Measurements from ENCODE around the gene ACSM3. TPM values are rescaled to one million over a fixed set of nuclear protein-coding genes. Genes with fewer than 3 reads are reported as not detected.
A peak's percentile ranks its signal among the peaks of the same experiment; 100 is the strongest.

ACSM3 gene
- total RNA-seq, 1 experiment from 2014 or later, result 2.3 TPM

DNA sequence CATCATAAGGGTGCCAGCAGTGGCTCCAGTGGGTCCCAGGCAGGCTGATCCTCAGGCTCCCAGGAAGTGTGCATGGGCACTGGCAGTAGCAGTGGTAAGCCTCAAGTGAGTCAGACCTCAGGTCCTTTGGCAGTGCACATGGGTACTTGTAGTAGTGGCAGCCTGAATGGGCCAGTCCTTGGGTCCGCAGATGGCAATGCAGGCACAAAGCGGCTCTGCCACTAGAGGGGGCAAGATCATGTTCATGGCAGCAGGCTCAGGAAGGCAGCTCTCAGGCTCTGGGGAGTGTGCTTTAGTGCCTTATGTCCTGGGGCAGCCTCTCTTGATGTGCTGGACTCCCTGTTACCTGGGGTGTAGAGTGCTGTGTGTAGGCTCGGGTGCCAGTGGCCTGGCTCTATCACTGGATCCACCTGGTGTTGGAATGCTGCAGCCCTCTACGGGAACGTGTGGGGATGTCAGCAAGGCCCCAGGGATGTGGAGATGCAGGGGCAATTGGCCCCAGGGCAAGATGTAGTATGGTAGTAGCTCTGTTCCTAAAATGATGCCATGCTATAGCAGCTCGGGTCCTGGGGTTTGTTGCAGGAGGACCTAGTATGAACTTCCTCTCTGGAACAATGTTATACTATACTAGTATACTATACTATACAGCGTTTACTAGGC is 11.0 kb downstream of the ACSM3 start:
- H3K9me3 Mint-ChIP-seq (ENCODE audit: unreplicated experiment), result peaks cover 8% of the 10 kb centered on the region
- H3K4me3 Mint-ChIP-seq (ENCODE audit: unreplicated experiment), result no peak overlapping the region
- intact Hi-C loops (cut with micrococcal nuclease), result no loop called here
- H3K4me1 Mint-ChIP-seq (ENCODE audit: insufficient read depth, unreplicated experiment), result no peaks in the 10 kb centered on the region
- no peak overlapping the region for H3K27ac Mint-ChIP-seq (ENCODE audit: low read depth, unreplicated experiment)
- TF ChIP-seq, protein P1, sequence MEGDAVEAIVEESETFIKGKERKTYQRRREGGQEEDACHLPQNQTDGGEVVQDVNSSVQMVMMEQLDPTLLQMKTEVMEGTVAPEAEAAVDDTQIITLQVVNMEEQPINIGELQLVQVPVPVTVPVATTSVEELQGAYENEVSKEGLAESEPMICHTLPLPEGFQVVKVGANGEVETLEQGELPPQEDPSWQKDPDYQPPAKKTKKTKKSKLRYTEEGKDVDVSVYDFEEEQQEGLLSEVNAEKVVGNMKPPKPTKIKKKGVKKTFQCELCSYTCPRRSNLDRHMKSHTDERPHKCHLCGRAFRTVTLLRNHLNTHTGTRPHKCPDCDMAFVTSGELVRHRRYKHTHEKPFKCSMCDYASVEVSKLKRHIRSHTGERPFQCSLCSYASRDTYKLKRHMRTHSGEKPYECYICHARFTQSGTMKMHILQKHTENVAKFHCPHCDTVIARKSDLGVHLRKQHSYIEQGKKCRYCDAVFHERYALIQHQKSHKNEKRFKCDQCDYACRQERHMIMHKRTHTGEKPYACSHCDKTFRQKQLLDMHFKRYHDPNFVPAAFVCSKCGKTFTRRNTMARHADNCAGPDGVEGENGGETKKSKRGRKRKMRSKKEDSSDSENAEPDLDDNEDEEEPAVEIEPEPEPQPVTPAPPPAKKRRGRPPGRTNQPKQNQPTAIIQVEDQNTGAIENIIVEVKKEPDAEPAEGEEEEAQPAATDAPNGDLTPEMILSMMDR (IDR thresholded peaks at IDR 0.05; ENCODE audit: unreplicated experiment), result peak; percentile 66
- no peaks in the 10 kb centered on the region for H3K36me3 Mint-ChIP-seq (ENCODE audit: insufficient read depth, unreplicated experiment)
- BruUV-seq (replicated peaks), result no TSS peak
- no peaks in the 10 kb centered on the region for H3K27me3 Mint-ChIP-seq (ENCODE audit: insufficient read depth, unreplicated experiment)
- ChIA-PET POLR2A (no interaction called here), CTCF (interaction anchor here (0.6 to 1.2 kb wide), 6 partner anchors 10 to 1559 kb away, joined by 3 to 5 read pairs (median 4); no protein-coding TSS in a partner anchor)
- peak; percentile 81 for DNase-seq (ENCODE audit: unreplicated experiment)

DNA sequence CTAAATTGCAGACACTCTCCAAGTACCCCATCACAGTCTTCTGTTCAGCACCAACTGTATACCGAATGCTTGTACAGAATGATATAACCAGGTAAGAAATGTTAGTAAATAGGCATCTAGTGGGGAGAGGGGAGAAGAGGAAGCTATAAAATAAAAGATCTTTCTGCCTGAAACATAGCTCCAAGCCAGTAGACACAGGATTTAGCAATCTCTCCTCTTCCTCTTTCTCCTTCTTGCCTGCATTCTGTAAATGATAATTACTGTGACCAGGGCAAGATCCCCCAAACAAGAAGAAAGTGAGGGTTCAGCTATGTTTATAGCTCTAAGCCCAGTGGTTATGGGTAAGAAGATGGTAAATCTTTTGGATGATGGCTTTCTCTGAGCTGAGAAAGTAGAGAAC is 17.9 kb downstream of the ACSM3 start:
- H3K27ac Mint-ChIP-seq (ENCODE audit: low read depth, unreplicated experiment), result no peak overlapping the region
- no peaks in the 10 kb centered on the region for H3K4me1 Mint-ChIP-seq (ENCODE audit: insufficient read depth, unreplicated experiment)
- TF ChIP-seq, protein P1 (IDR thresholded peaks at IDR 0.05; ENCODE audit: unreplicated experiment), result no peak
- no peaks in the 10 kb centered on the region for H3K9me3 Mint-ChIP-seq (ENCODE audit: unreplicated experiment)
- intact Hi-C loops (cut with micrococcal nuclease), result no loop called here
- no peak overlapping the region for H3K4me3 Mint-ChIP-seq (ENCODE audit: unreplicated experiment)
- ChIA-PET POLR2A (no interaction called here), CTCF (no interaction called here)
- peaks cover 6% of the 10 kb centered on the region for H3K36me3 Mint-ChIP-seq (ENCODE audit: insufficient read depth, unreplicated experiment)
- no peaks in the 10 kb centered on the region for H3K27me3 Mint-ChIP-seq (ENCODE audit: insufficient read depth, unreplicated experiment)
- no peak for DNase-seq (ENCODE audit: unreplicated experiment)
- no TSS peak for BruUV-seq (replicated peaks)

DNA sequence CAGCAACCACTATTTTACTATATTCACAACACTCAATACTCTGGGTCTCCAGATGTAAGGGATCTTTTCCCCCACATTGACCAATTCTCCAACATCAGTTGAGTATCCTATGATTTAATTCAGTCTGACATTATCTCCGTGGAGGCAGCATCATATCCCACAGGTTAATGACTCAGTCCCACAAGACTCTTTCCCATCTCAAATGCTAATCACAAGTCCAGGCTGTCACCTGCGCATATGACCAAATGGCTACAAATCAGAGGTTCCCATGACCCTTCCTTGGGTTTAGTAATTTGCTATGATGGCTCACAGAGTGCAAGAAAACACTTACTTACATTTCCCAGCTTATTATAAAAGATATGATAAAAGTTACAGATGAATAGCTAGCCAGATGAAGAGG is 18.7 kb downstream of the ACSM3 start:
- Mint-ChIP-seq H3K27me3 (ENCODE audit: insufficient read depth, unreplicated experiment) (no peaks in the 10 kb centered on the region), H3K27ac (ENCODE audit: low read depth, unreplicated experiment) (no peak overlapping the region), H3K36me3 (ENCODE audit: insufficient read depth, unreplicated experiment) (peaks cover 6% of the 10 kb centered on the region), H3K4me3 (ENCODE audit: unreplicated experiment) (no peak overlapping the region), H3K9me3 (ENCODE audit: unreplicated experiment) (no peaks in the 10 kb centered on the region), H3K4me1 (ENCODE audit: insufficient read depth, unreplicated experiment) (no peaks in the 10 kb centered on the region)
- TF ChIP-seq, protein P1 (IDR thresholded peaks at IDR 0.05; ENCODE audit: unreplicated experiment), result no peak
- intact Hi-C loops (cut with micrococcal nuclease), result no loop called here
- ChIA-PET CTCF (interaction anchor here (0.6 to 1.0 kb wide), 2 partner anchors 9 to 533 kb away, joined by 3 to 5 read pairs; no protein-coding TSS in a partner anchor), POLR2A (no interaction called here)
- no peak for DNase-seq (ENCODE audit: unreplicated experiment)
- no TSS peak for BruUV-seq (replicated peaks)

DNA sequence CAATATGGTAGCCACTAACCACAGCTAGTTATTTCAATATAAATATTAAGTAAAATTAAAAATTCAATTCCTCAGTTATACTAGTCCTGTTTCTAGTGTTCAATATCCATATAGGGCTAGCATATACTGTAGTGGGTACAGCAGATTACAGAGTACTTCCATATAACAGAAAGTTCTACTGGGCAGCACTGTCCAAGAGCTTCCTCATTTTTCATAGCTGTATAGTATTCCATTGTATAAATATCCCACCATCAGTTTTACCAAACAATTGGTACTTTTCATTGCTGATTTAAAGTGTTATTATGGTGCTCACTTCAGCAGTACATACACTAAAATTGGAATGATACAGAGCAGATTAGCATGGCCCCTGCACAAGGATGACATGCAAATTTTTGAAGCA is 20.4 kb downstream of the ACSM3 start:
- Mint-ChIP-seq H3K4me3 (ENCODE audit: unreplicated experiment) (no peak overlapping the region), H3K36me3 (ENCODE audit: insufficient read depth, unreplicated experiment) (peaks cover 6% of the 10 kb centered on the region), H3K27me3 (ENCODE audit: insufficient read depth, unreplicated experiment) (no peaks in the 10 kb centered on the region), H3K9me3 (ENCODE audit: unreplicated experiment) (no peaks in the 10 kb centered on the region), H3K27ac (ENCODE audit: low read depth, unreplicated experiment) (no peak overlapping the region), H3K4me1 (ENCODE audit: insufficient read depth, unreplicated experiment) (no peaks in the 10 kb centered on the region)
- intact Hi-C loops (cut with micrococcal nuclease), result no loop called here
- POLR2A ChIA-PET, result no interaction called here
- DNase-seq (ENCODE audit: unreplicated experiment), result no peak
- no TSS peak for BruUV-seq (replicated peaks)
- CTCF ChIA-PET, result no interaction called here
- TF ChIP-seq, protein P1 (IDR thresholded peaks at IDR 0.05; ENCODE audit: unreplicated experiment), result no peak

All from MCF 10A (cell line).